RPMI7951 (cell line): ENCODE measurements around the gene KCNK6. TPM values are rescaled to one million over a fixed set of nuclear protein-coding genes. Genes with fewer than 3 reads are reported as not detected.

ENCODE experiments used
- DNase-seq: peaks from one replicate; pipeline ENCODE4 v3.0.0-alpha.2; 2012; ENCODE audit warnings: low read depth
- total RNA-seq: library from RNA; depleted of rRNA; stranded (reverse); fragments of >200 nt; shearing (Covaris generic); gene quantifications from 2 replicates; pipeline ENCODE4 v1.2.3, GENCODE V29; 2014; rRNA removed

KCNK6 gene
- 0.12 and 0.29 TPM in 2 replicates for total RNA-seq

GRCh38 chr19:38319421-38320258 lies at the start of gene KCNK6:
Gene KCNK6 (plus strand): TSS chr19:38319845. CDS start chr19:38319951, 106 bp downstream.
- DNase-seq: no peak

- DNase-seq: peak; percentile 70
These were observed 49.0 kb upstream of the KCNK6 start for GRCh38 chr19:38270587-38271167.

- DNase-seq: no peak
These were observed 46.1 kb upstream of the KCNK6 start for GRCh38 chr19:38273499-38273898.

GRCh38 chr19:38274739-38275138 lies 44.9 kb upstream of the KCNK6 start:
- DNase-seq: no peak

- DNase-seq: no peak
These were observed 42.6 kb upstream of the KCNK6 start for GRCh38 chr19:38276942-38277517.

- no peak for DNase-seq
These were observed 42.1 kb upstream of the KCNK6 start for GRCh38 chr19:38277549-38277948.

GRCh38 chr19:38277969-38278680 lies 41.5 kb upstream of the KCNK6 start:
- DNase-seq: peak; percentile 39

- no peak for DNase-seq
These were observed 40.9 kb upstream of the KCNK6 start for GRCh38 chr19:38278751-38279150.

GRCh38 chr19:38280030-38280921 lies 39.4 kb upstream of the KCNK6 start:
- DNase-seq: no peak

- DNase-seq: no peak
These were observed 37.7 kb upstream of the KCNK6 start for GRCh38 chr19:38281811-38282566.

- no peak for DNase-seq
These were observed 36.4 kb upstream of the KCNK6 start for GRCh38 chr19:38283271-38283670.

- DNase-seq: no peak
These were observed 35.2 kb upstream of the KCNK6 start for GRCh38 chr19:38284422-38284821.

GRCh38 chr19:38285567-38285966 lies 34.1 kb upstream of the KCNK6 start:
- no peak for DNase-seq

GRCh38 chr19:38287604-38288003 lies 32.0 kb upstream of the KCNK6 start:
- no peak for DNase-seq

- DNase-seq: no peak
These were observed 31.4 kb upstream of the KCNK6 start for GRCh38 chr19:38288123-38288855.

- no peak for DNase-seq
These were observed 29.7 kb upstream of the KCNK6 start for GRCh38 chr19:38289955-38290354.

- DNase-seq: peak; percentile 96
These were observed 29.0 kb upstream of the KCNK6 start for GRCh38 chr19:38290631-38291147.

- DNase-seq: no peak
These were observed 27.8 kb upstream of the KCNK6 start for GRCh38 chr19:38291855-38292254.

- no peak for DNase-seq
These were observed 26.4 kb upstream of the KCNK6 start for GRCh38 chr19:38293281-38293680.

- no peak for DNase-seq
These were observed 25.6 kb upstream of the KCNK6 start for GRCh38 chr19:38294090-38294489.
